MG63 (cell line): ENCODE results near the gene HSPA8. TPM values are rescaled to one million over a fixed set of nuclear protein-coding genes. Genes with fewer than 3 reads are reported as not detected.
A peak's percentile ranks its signal among the peaks of the same experiment; 100 is the strongest.

ENCODE experiments used
- DNase-seq: peaks from one replicate; pipeline ENCODE4 v3.0.0-alpha.2; 2020
- H3K27me3 ChIP-seq: fragments of 250-450 bp; sonication (Bioruptor Pico); 2 replicates; pipeline ENCODE4 v1.5.1; 2020; ENCODE audit warnings: mild to moderate bottlenecking, moderate library complexity
- H3K36me3 ChIP-seq: fragments of 250-450 bp; sonication (Bioruptor Pico); 2 replicates; pipeline ENCODE4 v1.5.1; 2020; ENCODE audit warnings: mild to moderate bottlenecking, moderate library complexity
- H3K4me3 ChIP-seq: fragments of 250-450 bp; sonication (Bioruptor Pico); 2 replicates; pipeline ENCODE4 v1.5.1; 2020; ENCODE audit warnings: mild to moderate bottlenecking, moderate library complexity
- H3K9me3 ChIP-seq: fragments of 250-450 bp; sonication (Bioruptor Pico); 2 replicates; pipeline ENCODE4 v1.5.1; 2020; ENCODE audit warnings: mild to moderate bottlenecking, moderate library complexity
- total RNA-seq: library from RNA; depleted of rRNA; stranded (reverse); fragments of >200 nt; shearing (Covaris generic); gene quantifications from 2 replicates; pipeline ENCODE4 v1.2.3, GENCODE V29; 2014; ENCODE audit warnings: low replicate concordance

HSPA8 gene
- total RNA-seq, 1 experiment from 2014 or later = 5,410 TPM

GRCh38 chr11:123057661-123058305, 4.2 kb downstream of the HSPA8 start:
- Histone ChIP-seq H3K9me3 (peaks cover 1% of the 10 kb centered on the region), H3K27me3 (no peaks in the 10 kb centered on the region; the same call in 1 of the 2 replicates), H3K36me3 (peaks cover 85% of the 10 kb centered on the region), H3K4me3 (peak overlapping the region; percentile 99)
- no peak for DNase-seq

GRCh38 chr11:123056835-123057491, 5.0 kb downstream of the HSPA8 start:
- peak overlapping the region; percentile 99 for H3K4me3 ChIP-seq
- H3K27me3 ChIP-seq = no peaks in the 10 kb centered on the region; the same call in 1 of the 2 replicates
- peaks cover 1% of the 10 kb centered on the region for H3K9me3 ChIP-seq
- peaks cover 85% of the 10 kb centered on the region for H3K36me3 ChIP-seq
- no peak for DNase-seq

GRCh38 chr11:123055191-123055901, 6.6 kb downstream of the HSPA8 start:
- Histone ChIP-seq H3K27me3 (no peaks in the 10 kb centered on the region; the same call in 1 of the 2 replicates), H3K9me3 (no peaks in the 10 kb centered on the region; the same call in 1 of the 2 replicates), H3K36me3 (peaks cover 69% of the 10 kb centered on the region), H3K4me3 (no peak overlapping the region)
- no peak for DNase-seq

- Histone ChIP-seq H3K27me3 (no peaks in the 10 kb centered on the region; the same call in 1 of the 2 replicates), H3K4me3 (no peak overlapping the region), H3K36me3 (peaks cover 61% of the 10 kb centered on the region), H3K9me3 (no peaks in the 10 kb centered on the region; the same call in 1 of the 2 replicates)
- DNase-seq = no peak
These were observed 7.5 kb downstream of the HSPA8 start for GRCh38 chr11:123054301-123055065.

- Histone ChIP-seq H3K27me3 (no peaks in the 10 kb centered on the region; the same call in 1 of the 2 replicates), H3K4me3 (no peak overlapping the region), H3K36me3 (peaks cover 47% of the 10 kb centered on the region), H3K9me3 (no peaks in the 10 kb centered on the region; the same call in 1 of the 2 replicates)
- DNase-seq = no peak
These were observed 8.8 kb downstream of the HSPA8 start for GRCh38 chr11:123052901-123053721.

GRCh38 chr11:123051634-123052033, 10.3 kb downstream of the HSPA8 start:
- Histone ChIP-seq H3K36me3 (peaks cover 32% of the 10 kb centered on the region), H3K9me3 (no peaks in the 10 kb centered on the region; the same call in 1 of the 2 replicates), H3K4me3 (no peak overlapping the region), H3K27me3 (no peaks in the 10 kb centered on the region; the same call in 1 of the 2 replicates)
- DNase-seq = no peak

GRCh38 chr11:123051146-123051545, 10.8 kb downstream of the HSPA8 start:
- no peak for DNase-seq
- peaks cover 27% of the 10 kb centered on the region for H3K36me3 ChIP-seq
- no peak overlapping the region for H3K4me3 ChIP-seq
- H3K9me3 ChIP-seq = no peaks in the 10 kb centered on the region; the same call in 1 of the 2 replicates
- no peaks in the 10 kb centered on the region for H3K27me3 ChIP-seq

- no peak overlapping the region for H3K4me3 ChIP-seq
- no peak for DNase-seq
- no peaks in the 10 kb centered on the region for H3K9me3 ChIP-seq
These were observed 14.0 kb downstream of the HSPA8 start for GRCh38 chr11:123047947-123048293.

GRCh38 chr11:123047266-123047946, 14.5 kb downstream of the HSPA8 start:
- DNase-seq = no peak
- no peak overlapping the region for H3K4me3 ChIP-seq
- no peaks in the 10 kb centered on the region for H3K36me3 ChIP-seq
- H3K27me3 ChIP-seq = no peaks in the 10 kb centered on the region
- H3K9me3 ChIP-seq = no peaks in the 10 kb centered on the region

More at GRCh38 chr11:123047947-123048293, 14.0 kb downstream of the HSPA8 start:
- Histone ChIP-seq H3K36me3 (no peaks in the 10 kb centered on the region), H3K27me3 (no peaks in the 10 kb centered on the region)

GRCh38 chr11:123046473-123047259, 15.3 kb downstream of the HSPA8 start:
- H3K27me3 ChIP-seq = no peaks in the 10 kb centered on the region
- DNase-seq = no peak
- no peaks in the 10 kb centered on the region for H3K9me3 ChIP-seq
- no peak overlapping the region for H3K4me3 ChIP-seq
- no peaks in the 10 kb centered on the region for H3K36me3 ChIP-seq

- no peaks in the 10 kb centered on the region for H3K9me3 ChIP-seq
- H3K36me3 ChIP-seq = no peaks in the 10 kb centered on the region
- H3K4me3 ChIP-seq = no peak overlapping the region
- no peaks in the 10 kb centered on the region for H3K27me3 ChIP-seq
- no peak for DNase-seq
These were observed 16.8 kb downstream of the HSPA8 start for GRCh38 chr11:123045101-123045500.

GRCh38 chr11:123041185-123041584, 20.8 kb downstream of the HSPA8 start:
- no peak for DNase-seq
- H3K27me3 ChIP-seq = no peaks in the 10 kb centered on the region
- no peaks in the 10 kb centered on the region for H3K9me3 ChIP-seq
- H3K36me3 ChIP-seq = no peaks in the 10 kb centered on the region
- H3K4me3 ChIP-seq = no peak overlapping the region

GRCh38 chr11:123040111-123040432, 21.9 kb downstream of the HSPA8 start:
- H3K27me3 ChIP-seq = no peaks in the 10 kb centered on the region
- no peaks in the 10 kb centered on the region for H3K36me3 ChIP-seq
- DNase-seq = no peak
- H3K4me3 ChIP-seq = no peak overlapping the region
- no peaks in the 10 kb centered on the region for H3K9me3 ChIP-seq

GRCh38 chr11:123035831-123036230, 26.1 kb downstream of the HSPA8 start:
- no peak for DNase-seq
- Histone ChIP-seq H3K9me3 (no peaks in the 10 kb centered on the region), H3K27me3 (no peaks in the 10 kb centered on the region), H3K4me3 (no peak overlapping the region), H3K36me3 (no peaks in the 10 kb centered on the region)

GRCh38 chr11:123034597-123034996, 27.3 kb downstream of the HSPA8 start:
- no peaks in the 10 kb centered on the region for H3K36me3 ChIP-seq
- H3K4me3 ChIP-seq = no peak overlapping the region
- H3K27me3 ChIP-seq = no peaks in the 10 kb centered on the region
- DNase-seq = no peak
- H3K9me3 ChIP-seq = no peaks in the 10 kb centered on the region
